Embryonic facial prominence (tissue), 1 donor: ENCODE data around the gene HMX1.

ENCODE experiments used
- DNase-seq: peaks from one replicate; pipeline ENCODE4 v3.0.0-alpha.2; 2016; ENCODE audit errors: extremely low spot score

The HMX1 gene

GRCh38 chr4:8857766-8858700 lies 13.6 kb downstream of the HMX1 start:
- no peak for DNase-seq

GRCh38 chr4:8856835-8857621 lies 14.6 kb downstream of the HMX1 start:
- DNase-seq: no peak

- no peak for DNase-seq
Measured at GRCh38 chr4:8855818-8856245, 15.8 kb downstream of the HMX1 start.

GRCh38 chr4:8854931-8855330 lies 16.7 kb downstream of the HMX1 start:
- no peak for DNase-seq

GRCh38 chr4:8854016-8854415 lies 17.6 kb downstream of the HMX1 start:
- no peak for DNase-seq

GRCh38 chr4:8853249-8853648 lies 18.4 kb downstream of the HMX1 start:
- DNase-seq: no peak

GRCh38 chr4:8852118-8852704 lies 19.4 kb downstream of the HMX1 start:
- DNase-seq: no peak

- DNase-seq: no peak
Measured at GRCh38 chr4:8851321-8852117, 20.1 kb downstream of the HMX1 start.

- DNase-seq: no peak
Measured at GRCh38 chr4:8850830-8851188, 20.8 kb downstream of the HMX1 start.

GRCh38 chr4:8850074-8850829 lies 21.4 kb downstream of the HMX1 start:
- no peak for DNase-seq

GRCh38 chr4:8849266-8850073 lies 22.2 kb downstream of the HMX1 start:
- no peak for DNase-seq

GRCh38 chr4:8848507-8849265 lies 23.0 kb downstream of the HMX1 start:
- DNase-seq: no peak

GRCh38 chr4:8847764-8848163 lies 23.9 kb downstream of the HMX1 start:
- no peak for DNase-seq

GRCh38 chr4:8847331-8847730 lies 24.3 kb downstream of the HMX1 start:
- no peak for DNase-seq

GRCh38 chr4:8846826-8847225 lies 24.8 kb downstream of the HMX1 start:
- DNase-seq: no peak

GRCh38 chr4:8846046-8846720 lies 25.5 kb downstream of the HMX1 start:
- no peak for DNase-seq

- no peak for DNase-seq
Measured at GRCh38 chr4:8844976-8845690, 26.5 kb downstream of the HMX1 start.

GRCh38 chr4:8843597-8843996 lies 28.0 kb downstream of the HMX1 start:
- DNase-seq: no peak
